Skeletal muscle tissue (tissue), 4 donors: ENCODE results near the gene SULT1B1. TPM values are rescaled to one million over a fixed set of nuclear protein-coding genes. Genes with fewer than 3 reads are reported as not detected.

ENCODE experiments used
- H3K27ac ChIP-seq: one replicate; pipeline ENCODE4 v1.7.0; 2013; ENCODE audit warnings: mild to moderate bottlenecking, low read depth, low read length, inconsistent platforms
- H3K27me3 ChIP-seq, 3 donors: one replicate each; pipeline ENCODE4 v1.7.0; 2013; ENCODE audit warnings: low read length in 3 of 3; ENCODE audit not compliant: control insufficient read depth in 3 of 3, insufficient read depth in 3 of 3
- H3K36me3 ChIP-seq, 3 donors: one replicate each; pipeline ENCODE4 v1.7.0; 2013; ENCODE audit warnings: low read length in 3 of 3; ENCODE audit not compliant: control insufficient read depth in 3 of 3, insufficient read depth in 3 of 3
- H3K4me1 ChIP-seq, 3 donors: one replicate each; pipeline ENCODE4 v1.7.0; 2013; ENCODE audit warnings: low read length in 3 of 3, mild to moderate bottlenecking in 3 of 3; ENCODE audit not compliant: control insufficient read depth in 3 of 3, insufficient read depth in 3 of 3
- H3K4me3 ChIP-seq, 3 donors: one replicate each; pipeline ENCODE4 v1.7.0; 2013; ENCODE audit warnings: low read length in 3 of 3
- H3K9ac ChIP-seq, 3 donors: one replicate each; pipeline ENCODE4 v1.7.0; 2013; ENCODE audit warnings: low read length in 3 of 3, mild to moderate bottlenecking in 3 of 3, moderate library complexity in 2 of 3, low read depth in 1 of 3
- H3K9me3 ChIP-seq, 3 donors: one replicate each; pipeline ENCODE4 v1.7.0; 2013; ENCODE audit warnings: low read length in 3 of 3; ENCODE audit not compliant: control insufficient read depth in 3 of 3
- total RNA-seq: library from RNA; depleted of rRNA; stranded (reverse); fragments of >200 nt; gene quantifications from one replicate; pipeline ENCODE4 v1.2.3, GENCODE V29; 2014
- donor health status: Osteomylitis.

The SULT1B1 gene
- total RNA-seq: 0.52 TPM

DNA sequence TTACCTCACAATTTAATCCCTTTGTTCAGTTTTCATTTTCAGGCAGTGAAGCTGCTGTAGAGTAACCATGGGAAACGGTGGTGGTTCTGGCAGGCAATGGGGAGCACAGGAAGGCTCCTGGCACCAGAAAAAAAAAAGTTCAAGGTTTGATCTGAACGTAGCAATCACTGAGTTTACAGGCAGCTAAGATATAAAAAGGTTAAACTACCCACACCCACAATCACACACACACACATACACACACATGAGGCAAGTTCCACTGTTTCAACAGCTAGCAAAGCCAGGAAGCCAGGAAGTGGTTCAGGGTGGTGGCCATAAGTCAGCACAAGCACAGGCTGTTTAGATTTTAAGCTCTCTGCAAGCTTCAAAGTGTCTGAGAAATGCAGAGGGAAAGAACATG, at the start of gene SULT1B1:
Gene SULT1B1, minus strand, starts transcription at position 166 of the 400 bp plus-strand sequence. CDS start 5,403 bp downstream, outside the sequence.
- Histone ChIP-seq H3K36me3 (no peaks in the 10 kb centered on the region), H3K9ac (no peak within 1 kb of the TSS), H3K27ac (no peak within 1 kb of the TSS), H3K27me3 (no peaks in the 10 kb centered on the region), H3K4me3 (no peak within 1 kb of the TSS), H3K4me1 (no peaks in the 10 kb centered on the region), H3K9me3 (no peaks in the 10 kb centered on the region)

DNA sequence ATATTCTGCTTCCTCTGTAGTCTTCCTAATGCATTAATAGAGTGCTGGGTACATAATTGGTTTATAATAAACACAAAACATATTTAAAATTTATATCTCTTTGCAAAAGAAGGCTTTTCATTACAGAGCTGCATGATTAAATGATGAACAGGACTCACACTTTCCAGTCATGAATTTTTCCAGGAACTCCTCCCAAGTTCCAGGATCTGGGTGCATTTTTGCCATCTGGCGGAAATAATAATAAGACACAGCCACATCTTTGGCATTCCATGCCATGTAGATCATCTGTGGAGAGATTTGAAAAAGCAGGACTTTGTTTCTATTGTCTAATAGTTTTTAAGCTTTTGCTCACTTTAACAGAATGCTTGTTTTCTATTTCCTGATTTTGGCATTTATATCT, 40.2 kb upstream of the SULT1B1 start:
- Histone ChIP-seq H3K4me3 (no peak overlapping the region), H3K27me3 (no peaks in the 10 kb centered on the region), H3K9me3 (no peaks in the 10 kb centered on the region), H3K27ac (no peak overlapping the region), H3K4me1 (no peaks in the 10 kb centered on the region), H3K9ac (no peak overlapping the region), H3K36me3 (no peaks in the 10 kb centered on the region)

DNA sequence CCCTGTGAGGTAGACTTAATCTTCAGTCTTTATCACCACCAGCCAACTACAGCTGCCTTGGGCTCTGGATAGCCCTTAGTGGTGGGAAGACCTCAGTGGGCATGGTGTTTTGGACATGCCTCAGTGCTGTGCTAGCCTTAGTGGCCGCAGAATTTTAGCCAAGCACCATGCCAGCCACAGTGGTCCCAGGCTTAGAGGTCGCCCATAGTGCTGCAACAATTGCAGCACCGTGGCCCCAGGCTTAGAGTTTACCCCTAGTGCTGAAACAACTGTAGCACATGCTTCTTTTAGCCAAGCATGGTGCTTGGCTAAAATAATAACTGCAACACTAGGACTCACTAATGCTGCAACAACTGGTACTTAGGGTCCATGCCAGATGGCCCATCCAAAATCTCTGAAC, 38.9 kb upstream of the SULT1B1 start:
- H3K9me3 ChIP-seq: no peaks in the 10 kb centered on the region
- no peaks in the 10 kb centered on the region for H3K27me3 ChIP-seq
- H3K36me3 ChIP-seq: no peaks in the 10 kb centered on the region
- no peak overlapping the region for H3K4me3 ChIP-seq
- H3K9ac ChIP-seq: no peak overlapping the region
- no peak overlapping the region for H3K27ac ChIP-seq
- H3K4me1 ChIP-seq: no peaks in the 10 kb centered on the region

GRCh38 chr4:69793732-69794131, 33.3 kb upstream of the SULT1B1 start:
- H3K4me3 ChIP-seq: no peak overlapping the region
- no peaks in the 10 kb centered on the region for H3K27me3 ChIP-seq
- H3K36me3 ChIP-seq: no peaks in the 10 kb centered on the region
- no peak overlapping the region for H3K9ac ChIP-seq
- H3K27ac ChIP-seq: no peak overlapping the region
- no peaks in the 10 kb centered on the region for H3K9me3 ChIP-seq
- no peaks in the 10 kb centered on the region for H3K4me1 ChIP-seq

DNA sequence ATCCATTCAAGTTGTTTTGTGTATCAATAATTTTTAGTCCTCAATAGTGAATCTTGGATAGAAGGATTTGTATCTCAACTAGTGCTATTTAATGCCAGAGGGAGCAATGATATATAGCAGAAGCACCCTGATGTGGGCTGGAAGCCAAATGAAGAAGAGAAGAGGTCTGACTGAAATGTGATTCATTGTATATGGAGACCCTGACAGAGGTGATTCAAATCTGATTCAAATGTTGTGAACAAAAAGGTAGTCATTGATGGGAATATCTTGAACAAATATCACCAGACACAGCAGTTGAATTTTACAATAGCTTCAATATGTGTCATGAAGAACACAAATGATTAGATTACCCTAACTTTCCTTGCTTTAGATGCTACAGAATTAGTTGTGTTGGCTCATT, 27.5 kb upstream of the SULT1B1 start:
- H3K4me1 ChIP-seq: no peaks in the 10 kb centered on the region
- H3K9me3 ChIP-seq: no peaks in the 10 kb centered on the region
- H3K4me3 ChIP-seq: no peak overlapping the region
- no peaks in the 10 kb centered on the region for H3K36me3 ChIP-seq
- no peak overlapping the region for H3K27ac ChIP-seq
- no peaks in the 10 kb centered on the region for H3K27me3 ChIP-seq
- H3K9ac ChIP-seq: no peak overlapping the region

- Histone ChIP-seq H3K27ac (no peak overlapping the region), H3K27me3 (no peaks in the 10 kb centered on the region), H3K4me1 (no peaks in the 10 kb centered on the region), H3K4me3 (no peak overlapping the region), H3K9ac (no peak overlapping the region), H3K9me3 (no peaks in the 10 kb centered on the region), H3K36me3 (no peaks in the 10 kb centered on the region)
These were observed 26.1 kb upstream of the SULT1B1 start for GRCh38 chr4:69786547-69786946.

GRCh38 chr4:69785211-69785831, 24.9 kb upstream of the SULT1B1 start:
- H3K27me3 ChIP-seq: no peaks in the 10 kb centered on the region
- no peak overlapping the region for H3K4me3 ChIP-seq
- H3K36me3 ChIP-seq: no peaks in the 10 kb centered on the region
- no peaks in the 10 kb centered on the region for H3K4me1 ChIP-seq
- H3K9me3 ChIP-seq: no peaks in the 10 kb centered on the region
- no peak overlapping the region for H3K9ac ChIP-seq
- no peak overlapping the region for H3K27ac ChIP-seq

DNA sequence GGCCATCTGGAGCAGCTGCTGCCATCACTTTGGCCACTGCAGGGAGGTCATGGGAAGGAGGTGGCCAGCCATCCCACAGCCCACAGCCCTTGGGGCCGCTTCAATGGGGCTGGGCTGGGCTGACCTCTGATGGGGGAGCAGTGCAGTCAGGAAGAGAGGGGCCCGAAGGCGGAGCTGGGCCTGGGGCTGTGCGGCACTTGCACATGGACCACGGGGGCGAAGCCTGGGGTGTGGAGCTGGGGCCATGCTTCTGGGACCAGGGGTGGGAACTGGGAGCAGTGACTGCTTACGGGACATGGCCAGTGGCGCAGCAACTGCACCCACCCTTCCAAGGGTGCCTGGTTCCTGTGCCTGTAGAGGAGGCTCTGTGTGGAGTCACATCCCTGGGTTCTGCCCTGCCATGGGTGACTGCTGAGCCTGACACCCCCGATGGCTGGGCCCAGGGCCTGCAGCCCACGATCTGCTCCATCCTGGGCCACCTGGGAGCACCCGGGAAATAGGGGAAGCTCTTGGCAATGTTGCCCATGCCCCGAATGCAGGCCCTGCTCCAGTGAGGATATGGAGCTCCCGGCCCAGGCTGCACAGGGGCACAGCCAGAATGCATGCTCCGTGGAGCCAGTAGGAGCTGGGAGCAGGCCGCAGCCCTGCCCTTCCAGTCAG, 22.4 kb upstream of the SULT1B1 start:
- H3K9me3 ChIP-seq: no peaks in the 10 kb centered on the region
- H3K9ac ChIP-seq: no peak overlapping the region
- H3K27me3 ChIP-seq: no peaks in the 10 kb centered on the region
- no peak overlapping the region for H3K4me3 ChIP-seq
- no peaks in the 10 kb centered on the region for H3K36me3 ChIP-seq
- H3K27ac ChIP-seq: no peak overlapping the region
- H3K4me1 ChIP-seq: no peaks in the 10 kb centered on the region

GRCh38 chr4:69781458-69782418, 21.3 kb upstream of the SULT1B1 start:
- H3K36me3 ChIP-seq: no peaks in the 10 kb centered on the region
- H3K4me3 ChIP-seq: no peak overlapping the region
- no peak overlapping the region for H3K27ac ChIP-seq
- H3K4me1 ChIP-seq: no peaks in the 10 kb centered on the region
- H3K27me3 ChIP-seq: no peaks in the 10 kb centered on the region
- H3K9ac ChIP-seq: no peak overlapping the region
- no peaks in the 10 kb centered on the region for H3K9me3 ChIP-seq

DNA sequence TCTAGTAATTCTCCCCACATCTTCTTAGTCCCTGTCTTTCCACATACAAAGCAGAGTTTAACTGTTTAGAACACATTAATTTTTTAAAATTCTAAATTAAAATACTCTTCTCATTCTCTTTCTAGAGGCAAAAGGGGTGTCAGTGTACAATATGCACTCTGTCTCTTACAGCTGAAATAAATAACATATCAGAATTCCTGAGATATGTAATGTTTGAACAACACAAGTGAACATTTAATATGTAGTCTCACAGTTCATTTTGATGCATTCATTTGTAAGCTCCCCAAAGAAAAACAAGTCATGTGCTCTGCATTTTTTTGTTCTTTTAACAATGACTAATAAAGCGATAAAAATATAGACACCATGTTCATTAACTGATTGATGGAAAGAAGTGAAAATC, 19.7 kb upstream of the SULT1B1 start:
- H3K9me3 ChIP-seq: no peaks in the 10 kb centered on the region
- H3K27me3 ChIP-seq: no peaks in the 10 kb centered on the region
- no peak overlapping the region for H3K4me3 ChIP-seq
- no peak overlapping the region for H3K9ac ChIP-seq
- no peaks in the 10 kb centered on the region for H3K4me1 ChIP-seq
- H3K27ac ChIP-seq: no peak overlapping the region
- H3K36me3 ChIP-seq: no peaks in the 10 kb centered on the region
